HCT116 (cell line): ENCODE measurements around the gene RLBP1. TPM values are rescaled to one million over a fixed set of nuclear protein-coding genes. Genes with fewer than 3 reads are reported as not detected.

ENCODE experiments used
- ATAC-seq: fragments of 200-7000 bp; cut with Tn5 transposase; 2 replicates; pipeline ENCODE4 v1.9.1; 2020; ENCODE audit warnings: mild to moderate bottlenecking, moderate library complexity
- BruUV-seq: library from RNA; stranded (reverse); fragments of 400-500 nt; replicated peaks from 2 replicates; lab custom pipeline; 2021; lab: Mats Ljungman, UMichigan
- CTCF ChIA-PET: fragments of 300-600 bp; sonication (Branson Sonifier 250); formaldehyde crosslinking; loops from one replicate; lab custom pipeline; 2021; ENCODE audit warnings: antibody characterized with exemption; lab: Charles Lee
- POLR2A ChIA-PET: fragments of 300-600, 350-600 bp; sonication (Branson Sonifier 250); formaldehyde crosslinking; loops from one replicate; lab custom pipeline; 2021; ENCODE audit warnings: antibody characterized with exemption; lab: Charles Lee
- RAD21 ChIA-PET, 2 experiments: fragments of 300-600 bp; sonication (Branson Sonifier 250); formaldehyde crosslinking; loops; one replicate each; lab custom pipeline; 2023; ENCODE audit warnings: low total read pairs in 2 of 2; ENCODE audit not compliant: uncharacterized antibody in 2 of 2, unreplicated experiment in 2 of 2, low non-redundant PET in 1 of 2; lab: Charles Lee
- DNase-seq: peaks from one replicate; pipeline ENCODE4 v3.0.0-alpha.2; 2010; ENCODE audit warnings: low read depth, low spot score
- H2AFZ ChIP-seq: fragments of 200-600 bp; shearing (Covaris generic), sonication (generic); 2 replicates; pipeline ENCODE4 v1.6.1; 2017; ENCODE audit warnings: low read depth, mixed run types, mixed read lengths, antibody characterized with exemption, low read length; ENCODE audit not compliant: poor library complexity, severe bottlenecking
- H3K27ac ChIP-seq: 2 replicates; pipeline ENCODE4 v1.5.1; 2012; ENCODE audit warnings: low read depth, low read length
- H3K27me3 ChIP-seq: fragments of 200-600 bp; sonication (generic); 2 replicates; pipeline ENCODE4 v1.6.1; 2016; ENCODE audit warnings: mixed run types, low read length, mixed read lengths; ENCODE audit not compliant: insufficient read depth
- H3K36me3 ChIP-seq, 2 experiments: fragments of 200-500 bp in 1 of 2; fragments of 200-600 bp in 1 of 2; sonication (Bioruptor generic) in 1 of 2; sonication (generic) in 1 of 2; 2 replicates each; pipeline versions ENCODE4 v1.5.1 to v1.6.1; 2014 to 2016; ENCODE audit warnings: low read length in 2 of 2, inconsistent platforms in 1 of 2, mixed read lengths in 1 of 2, mixed run types in 1 of 2; ENCODE audit not compliant: insufficient read depth in 2 of 2, control insufficient read depth in 1 of 2
- H3K4me1 ChIP-seq, 2 experiments: fragments of 200-600 bp in 1 of 2; sonication (generic) in 1 of 2; 2 replicates each; pipeline versions ENCODE4 v1.5.1 to v1.6.1; 2012 to 2017; ENCODE audit warnings: low read length in 2 of 2, inconsistent platforms in 1 of 2, mild to moderate bottlenecking in 1 of 2, mixed read lengths in 1 of 2, mixed run types in 1 of 2, moderate library complexity in 1 of 2; ENCODE audit not compliant: insufficient read depth in 2 of 2, control insufficient read depth in 1 of 2
- H3K4me2 ChIP-seq: fragments of 200-600 bp; sonication (generic); 2 replicates; pipeline ENCODE4 v1.6.1; 2017; ENCODE audit warnings: mixed run types, low read length, mixed read lengths
- H3K4me3 ChIP-seq, 2 experiments: fragments of 200-600 bp in 1 of 2; sonication (generic) in 1 of 2; replicated peaks in 1 of 2; 2 replicates each; pipeline ENCODE4 v1.5.1; 2011 to 2016; ENCODE audit warnings: low read length in 2 of 2, control low read depth in 1 of 2, low read depth in 1 of 2, mild to moderate bottlenecking in 1 of 2, mixed read lengths in 1 of 2, mixed run types in 1 of 2
- H3K79me2 ChIP-seq: fragments of 200-600 bp; sonication (generic); 2 replicates; pipeline ENCODE4 v1.6.1; 2017; ENCODE audit warnings: mild to moderate bottlenecking, mixed run types, low read length, moderate library complexity, mixed read lengths; ENCODE audit not compliant: insufficient read depth
- H3K9ac ChIP-seq: fragments of 200-600 bp; sonication (generic); 2 replicates; pipeline ENCODE4 v1.6.1; 2016; ENCODE audit warnings: low read length, mixed read lengths
- H3K9me2 ChIP-seq: fragments of 200-600 bp; sonication (generic), shearing (Covaris generic); 2 replicates; pipeline ENCODE4 v1.6.1; 2017; ENCODE audit warnings: mixed run types, mild to moderate bottlenecking, moderate library complexity; ENCODE audit not compliant: insufficient read depth
- H3K9me3 ChIP-seq, 2 experiments: fragments of 200-500 bp in 1 of 2; fragments of 200-600 bp in 1 of 2; sonication (Bioruptor generic) in 1 of 2; sonication (generic) in 1 of 2; 2 replicates each; pipeline ENCODE4 v1.6.1; 2014 to 2017; ENCODE audit warnings: low read length in 2 of 2, mixed read lengths in 2 of 2, inconsistent platforms in 1 of 2, low read depth in 1 of 2, mild to moderate bottlenecking in 1 of 2, mixed run types in 1 of 2, moderate library complexity in 1 of 2; ENCODE audit not compliant: control insufficient read depth in 1 of 2, insufficient read depth in 1 of 2
- H4K20me1 ChIP-seq: fragments of 200-600 bp; sonication (generic), shearing (Covaris generic); 2 replicates; pipeline ENCODE4 v1.6.1; 2017; ENCODE audit warnings: mixed run types, mild to moderate bottlenecking, moderate library complexity; ENCODE audit not compliant: insufficient read depth
- ATF3 ChIP-seq: IDR thresholded peaks from 2 replicates; pipeline ENCODE4 v1.6.1; 2012
- CBX3 ChIP-seq: IDR thresholded peaks from 2 replicates; pipeline ENCODE4 v1.6.1; 2012; ENCODE audit warnings: low read depth
- CEBPB ChIP-seq: IDR thresholded peaks from 2 replicates; pipeline ENCODE4 v1.6.1; 2012; ENCODE audit warnings: low read depth
- CTCF ChIP-seq, 3 experiments: fragments of 200-600 bp in 1 of 3; sonication (generic) in 1 of 3; IDR thresholded peaks in 2 of 3; conservative IDR thresholded peaks in 1 of 3; 2 replicates each; pipeline ENCODE4 v1.5.1; 2012 to 2017; ENCODE audit warnings: low read depth in 2 of 3, low read length in 2 of 3, antibody characterized with exemption in 1 of 3, borderline replicate concordance in 1 of 3, control low read depth in 1 of 3, mild to moderate bottlenecking in 1 of 3, mixed read lengths in 1 of 3, mixed run types in 1 of 3, moderate library complexity in 1 of 3; ENCODE audit not compliant: insufficient read depth in 1 of 3
- EGR1 ChIP-seq: IDR thresholded peaks from 2 replicates; pipeline ENCODE4 v1.6.1; 2012; ENCODE audit warnings: low read depth
- ELF1 ChIP-seq: IDR thresholded peaks from 2 replicates; pipeline ENCODE4 v1.6.1; 2012; ENCODE audit warnings: low read depth, borderline replicate concordance
- EZH2 ChIP-seq: fragments of 200-600 bp; sonication (generic); IDR thresholded peaks from 2 replicates; pipeline ENCODE4 v1.6.1; 2017; ENCODE audit warnings: antibody characterized with exemption, mixed run types
- EZH2phosphoT487 ChIP-seq: fragments of 200-600 bp; IDR thresholded peaks from 2 replicates; pipeline ENCODE4 v1.6.1; 2018; ENCODE audit warnings: antibody characterized with exemption, borderline replicate concordance
- FOSL1 ChIP-seq: IDR thresholded peaks from 2 replicates; pipeline ENCODE4 v1.6.1; 2012; ENCODE audit warnings: low read depth
- JUND ChIP-seq: IDR thresholded peaks from 2 replicates; pipeline ENCODE4 v1.6.1; 2012
- MAX ChIP-seq: IDR thresholded peaks from 2 replicates; pipeline ENCODE4 v1.6.1; 2012
- POLR2A ChIP-seq: IDR thresholded peaks from 2 replicates; pipeline ENCODE4 v1.7.0; 2011; ENCODE audit warnings: borderline replicate concordance; ENCODE audit not compliant: insufficient read depth, insufficient read length; ENCODE audit errors: extremely low read depth
- POLR2AphosphoS5 ChIP-seq: IDR thresholded peaks from 2 replicates; pipeline ENCODE4 v1.6.1; 2011; ENCODE audit warnings: mild to moderate bottlenecking, low read depth, low read length, moderate library complexity
- RAD21 ChIP-seq: IDR thresholded peaks from 2 replicates; pipeline ENCODE4 v1.6.1; 2012; ENCODE audit warnings: low read depth, mild to moderate bottlenecking
- SP1 ChIP-seq: IDR thresholded peaks from 2 replicates; pipeline ENCODE4 v1.6.1; 2012; ENCODE audit warnings: low read depth
- SRF ChIP-seq: IDR thresholded peaks from 2 replicates; pipeline ENCODE4 v1.6.1; 2012; ENCODE audit warnings: low read depth
- TCF7L2 ChIP-seq: IDR thresholded peaks from 2 replicates; pipeline ENCODE4 v1.7.0; 2011; ENCODE audit warnings: borderline replicate concordance, inconsistent platforms; ENCODE audit not compliant: insufficient read depth, insufficient read length; ENCODE audit errors: extremely low read depth
- ZNF274 ChIP-seq: fragments of 200-500 bp; sonication (Bioruptor generic); IDR thresholded peaks from 2 replicates; pipeline ENCODE4 v1.6.1; 2014; ENCODE audit warnings: mild to moderate bottlenecking, low read depth, low read length, inconsistent platforms
- intact Hi-C: fragments of 100-400 bp; cut with micrococcal nuclease; formaldehyde crosslinking; loops from 2 replicates; pipeline ENCODE4 v1.10.0; 2022
- total RNA-seq: library from RNA; stranded (reverse); gene quantifications from one replicate; pipeline ENCODE4 v1.2.1, GENCODE V29; 2021; ENCODE audit not compliant: unreplicated experiment

The RLBP1 gene
- total RNA-seq, 1 experiment from 2014 or later: 0.12 TPM

GRCh38 chr15:89208256-89208655 lies 13.1 kb downstream of the RLBP1 start:
- RAD21 ChIA-PET: no interaction called here
- no peak for TF ChIP-seq ELF1
- no peak for TF ChIP-seq EGR1
- TF ChIP-seq EZH2phosphoT487: no peak
- no peak for TF ChIP-seq ZNF274
- no peaks in the 10 kb centered on the region for H3K9me2 ChIP-seq

GRCh38 chr15:89206908-89207331 lies 14.5 kb downstream of the RLBP1 start:
- Histone ChIP-seq H3K9ac (0 out of 2 replicates have a peak overlapping the region, but pooled peaks have one; percentile 39), H4K20me1 (no peaks in the 10 kb centered on the region), H3K9me3 (no peaks in the 10 kb centered on the region), H3K79me2 (no peaks in the 10 kb centered on the region), H3K4me1 (peaks cover 0 to 7% of the 10 kb centered on the region in 2 experiments; a peak in 2 of 4 replicates), H3K4me3 (peak overlapping the region; percentile 28 to 50), H3K27me3 (no peaks in the 10 kb centered on the region), H3K27ac (no peak overlapping the region), H2AFZ (peak overlapping the region; percentile 84), H3K9me2 (no peaks in the 10 kb centered on the region), H3K4me2 (peak overlapping the region; percentile 82), H3K36me3 (no peaks in the 10 kb centered on the region)
- ChIA-PET RAD21 (interaction anchor here (0.9 to 1.7 kb wide), 8 partner anchors 9 to 93 kb away, joined by 3 to 10 read pairs (median 4); partner anchors contain the start of gene FANCI (in 2 of the 2)), POLR2A (interaction anchor here (0.7 to 1.5 kb wide), 3 partner anchors 37 to 146 kb away, joined by 3 to 6 read pairs (median 4); partner anchors contain the start of genes FANCI and POLG), CTCF (interaction anchor here (0.6 to 2.7 kb wide), 39 partner anchors 8 to 571 kb away, joined by 3 to 60 read pairs (median 5); partner anchors contain the start of genes FANCI, POLG and RLBP1)
- DNase-seq (peak; percentile 47), ATAC-seq (peak; percentile 99)
- no TSS peak for BruUV-seq
- intact Hi-C loops: loop anchor here (1.0 to 2.0 kb wide), 2 partner anchors 38 to 93 kb away; no protein-coding TSS in a partner anchor
- TF ChIP-seq EZH2phosphoT487 (no peak), EZH2 (no peak), SP1 (no peak), CBX3 (no peak), POLR2A (no peak), POLR2AphosphoS5 (no peak), MAX (no peak), SRF (no peak), ELF1 (no peak), TCF7L2 (no peak), JUND (no peak), ATF3 (no peak), CTCF (IDR thresholded peaks at IDR 0.05 in 2 of 3, conservative IDR thresholded peaks at IDR 0.05 in 1 of 3; ENCODE audit: borderline replicate concordance in 1 of 3, insufficient read depth in 1 of 3, low read depth in 2 of 3, low read length in 2 of 3) (peak; percentile 89 to 99 (median 96)), ZNF274 (no peak), FOSL1 (no peak), RAD21 (peak; percentile 91), CEBPB (no peak)

More at GRCh38 chr15:89208256-89208655, 13.1 kb downstream of the RLBP1 start:
- Histone ChIP-seq H3K79me2 (no peaks in the 10 kb centered on the region), H3K9me3 (no peaks in the 10 kb centered on the region), H3K36me3 (no peaks in the 10 kb centered on the region), H3K4me2 (no peak overlapping the region), H3K27ac (no peak overlapping the region), H3K4me1 (peaks cover 0 to 7% of the 10 kb centered on the region in 2 experiments; a peak in 2 of 4 replicates), H3K27me3 (no peaks in the 10 kb centered on the region), H3K4me3 (no peak overlapping the region), H3K9ac (no peak overlapping the region), H2AFZ (no peak overlapping the region), H4K20me1 (no peaks in the 10 kb centered on the region)
- DNase-seq (no peak), ATAC-seq (no peak)
- ChIA-PET CTCF (no interaction called here), POLR2A (no interaction called here)
- no TSS peak for BruUV-seq
- intact Hi-C loops: no loop called here
